Fibroblast of lung (primary cell): ENCODE results near the gene GBF1. TPM values are rescaled to one million over a fixed set of nuclear protein-coding genes. Genes with fewer than 3 reads are reported as not detected.

Experiments used
- DNase-seq, 2 donors: peaks; one replicate each; pipeline versions ENCODE4 v3.0.0 to v3.0.0-alpha.2; 2010; ENCODE audit warnings: low read depth in 2 of 2
- H2AFZ ChIP-seq: 2 replicates; pipeline ENCODE4 v1.5.1; 2012; ENCODE audit warnings: low read length, control low read depth, inconsistent platforms
- H3K27ac ChIP-seq: 2 replicates; pipeline ENCODE4 v1.5.1; 2011; ENCODE audit warnings: low read length, control low read depth; ENCODE audit not compliant: insufficient read depth
- H3K27me3 ChIP-seq: 2 replicates; pipeline ENCODE4 v1.5.1; 2011; ENCODE audit warnings: mild to moderate bottlenecking, low read length; ENCODE audit not compliant: control insufficient read depth, insufficient read depth
- H3K36me3 ChIP-seq: 2 replicates; pipeline ENCODE4 v1.5.1; 2011; ENCODE audit warnings: low read length; ENCODE audit not compliant: control insufficient read depth, insufficient read depth
- H3K4me1 ChIP-seq: 2 replicates; pipeline ENCODE4 v1.5.1; 2011; ENCODE audit warnings: low read length; ENCODE audit not compliant: control insufficient read depth, insufficient read depth; ENCODE audit errors: extremely low read depth
- H3K4me2 ChIP-seq: 2 replicates; pipeline ENCODE4 v1.5.1; 2011; ENCODE audit warnings: low read length, control low read depth; ENCODE audit not compliant: insufficient read depth; ENCODE audit errors: extremely low read depth
- H3K4me3 ChIP-seq, 4 experiments: fragments of 200-600 bp in 1 of 4; sonication (generic) in 1 of 4; replicated peaks in 1 of 4; 2 replicates each; pipeline ENCODE4 v1.5.1; 2011 to 2016; ENCODE audit warnings: low read length in 4 of 4, low read depth in 3 of 4, mild to moderate bottlenecking in 3 of 4, control low read depth in 2 of 4, inconsistent platforms in 1 of 4, mixed read lengths in 1 of 4; ENCODE audit not compliant: insufficient read depth in 1 of 4; ENCODE audit errors: control extremely low read depth in 1 of 4
- H3K79me2 ChIP-seq: 2 replicates; pipeline ENCODE4 v1.5.1; 2012; ENCODE audit warnings: mild to moderate bottlenecking, low read length, inconsistent platforms; ENCODE audit not compliant: control insufficient read depth, insufficient read depth
- H3K9ac ChIP-seq: 2 replicates; pipeline ENCODE4 v1.5.1; 2011; ENCODE audit warnings: mild to moderate bottlenecking, low read length, control low read depth; ENCODE audit not compliant: insufficient read depth
- H3K9me3 ChIP-seq: 2 replicates; pipeline ENCODE4 v1.5.1; 2012; ENCODE audit warnings: low read depth, low read length; ENCODE audit not compliant: control insufficient read depth, insufficient read depth
- H4K20me1 ChIP-seq: 2 replicates; pipeline ENCODE4 v1.5.1; 2011; ENCODE audit warnings: low read length; ENCODE audit not compliant: control insufficient read depth, insufficient read depth; ENCODE audit errors: extremely low read depth
- CTCF ChIP-seq, 2 donors: IDR thresholded peaks in 1 of 2; conservative IDR thresholded peaks in 1 of 2; 1 replicate in 1 of 2; 2 replicates in 1 of 2; pipeline ENCODE4 v1.5.1; 2011 to 2012; ENCODE audit warnings: low read length in 2 of 2, control low read depth in 1 of 2, inconsistent platforms in 1 of 2, low read depth in 1 of 2, mild to moderate bottlenecking in 1 of 2
- EZH2 ChIP-seq: IDR thresholded peaks from 2 replicates; pipeline ENCODE4 v1.5.1; 2012; ENCODE audit warnings: low read length, control low read depth, mild to moderate bottlenecking; ENCODE audit errors: missing control alignments
- polyA plus RNA-seq, 2 donors: library from polyadenylated mRNA; depleted of rRNA in 1 of 2; stranded (reverse) in 1 of 2; unstranded in 1 of 2; fragments of >200 nt; gene quantifications; 2 replicates each; pipeline ENCODE4 v1.2.1, GENCODE V29; 2011 to 2012; ENCODE audit warnings: missing spikeins in 1 of 2
- total RNA-seq: library from RNA; depleted of rRNA; stranded (reverse); fragments of >200 nt; gene quantifications from 2 replicates; pipeline ENCODE4 v1.2.1, GENCODE V29; 2014

GBF1 gene
- total and polyA plus RNA-seq, 2 donors (not counting 1 experiment from before 2014, with no cell fraction given), result 24.1 to 24.6 TPM

GRCh38 chr10:102274062-102274461 lies 28.7 kb downstream of the GBF1 start:
- H3K4me2 ChIP-seq, result no peak overlapping the region
- H4K20me1 ChIP-seq, result no peaks in the 10 kb centered on the region
- DNase-seq, result no peak
- H3K27ac ChIP-seq, result no peak overlapping the region
- peaks cover 3% of the 10 kb centered on the region for H3K4me1 ChIP-seq
- H2AFZ ChIP-seq, result no peak overlapping the region
- no peak overlapping the region for H3K4me3 ChIP-seq
- H3K9me3 ChIP-seq, result no peaks in the 10 kb centered on the region
- no peak overlapping the region for H3K9ac ChIP-seq
- H3K27me3 ChIP-seq, result no peaks in the 10 kb centered on the region
- H3K79me2 ChIP-seq, result peaks cover 50% of the 10 kb centered on the region
- no peaks in the 10 kb centered on the region for H3K36me3 ChIP-seq
- TF ChIP-seq CTCF (conservative IDR thresholded peaks at IDR 0.05 in 1 of 2, IDR thresholded peaks at IDR 0.05 in 1 of 2; ENCODE audit: low read depth in 1 of 2, low read length in 2 of 2) (no peak), EZH2 (no peak)

GRCh38 chr10:102275343-102275742 lies 30.0 kb downstream of the GBF1 start:
- Histone ChIP-seq H3K4me1 (no peaks in the 10 kb centered on the region), H3K4me3 (no peak overlapping the region), H3K79me2 (peaks cover 46% of the 10 kb centered on the region), H3K27ac (no peak overlapping the region), H3K36me3 (no peaks in the 10 kb centered on the region), H2AFZ (no peak overlapping the region), H3K9ac (no peak overlapping the region), H4K20me1 (no peaks in the 10 kb centered on the region), H3K27me3 (no peaks in the 10 kb centered on the region), H3K9me3 (no peaks in the 10 kb centered on the region), H3K4me2 (no peak overlapping the region)
- no peak for TF ChIP-seq EZH2
- TF ChIP-seq CTCF (conservative IDR thresholded peaks at IDR 0.05 in 1 of 2, IDR thresholded peaks at IDR 0.05 in 1 of 2; ENCODE audit: low read depth in 1 of 2, low read length in 2 of 2), result no peak
- no peak for DNase-seq

GRCh38 chr10:102279104-102279503 lies 33.8 kb downstream of the GBF1 start:
- no peaks in the 10 kb centered on the region for H4K20me1 ChIP-seq
- no peak overlapping the region for H3K4me2 ChIP-seq
- H3K79me2 ChIP-seq, result peaks cover 21% of the 10 kb centered on the region
- no peak overlapping the region for H3K27ac ChIP-seq
- H3K9ac ChIP-seq, result no peak overlapping the region
- H3K9me3 ChIP-seq, result no peaks in the 10 kb centered on the region
- no peaks in the 10 kb centered on the region for H3K27me3 ChIP-seq
- H3K4me1 ChIP-seq, result peaks cover 4% of the 10 kb centered on the region
- H2AFZ ChIP-seq, result no peak overlapping the region
- no peak for TF ChIP-seq EZH2
- no peak for TF ChIP-seq CTCF (conservative IDR thresholded peaks at IDR 0.05 in 1 of 2, IDR thresholded peaks at IDR 0.05 in 1 of 2; ENCODE audit: low read depth in 1 of 2, low read length in 2 of 2)
- no peak overlapping the region for H3K4me3 ChIP-seq
- DNase-seq, result no peak
- no peaks in the 10 kb centered on the region for H3K36me3 ChIP-seq
